Activated T-cell treated with anti-CD3 and anti-CD28 coated beads, Interleukin-2, amount 50 U/mL, for 1 hour (primary cell): ENCODE results near the gene WFDC6.

ENCODE experiments used
- DNase-seq: peaks from one replicate; pipeline ENCODE4 v3.0.0-alpha.2; 2020

Gene WFDC6

DNA sequence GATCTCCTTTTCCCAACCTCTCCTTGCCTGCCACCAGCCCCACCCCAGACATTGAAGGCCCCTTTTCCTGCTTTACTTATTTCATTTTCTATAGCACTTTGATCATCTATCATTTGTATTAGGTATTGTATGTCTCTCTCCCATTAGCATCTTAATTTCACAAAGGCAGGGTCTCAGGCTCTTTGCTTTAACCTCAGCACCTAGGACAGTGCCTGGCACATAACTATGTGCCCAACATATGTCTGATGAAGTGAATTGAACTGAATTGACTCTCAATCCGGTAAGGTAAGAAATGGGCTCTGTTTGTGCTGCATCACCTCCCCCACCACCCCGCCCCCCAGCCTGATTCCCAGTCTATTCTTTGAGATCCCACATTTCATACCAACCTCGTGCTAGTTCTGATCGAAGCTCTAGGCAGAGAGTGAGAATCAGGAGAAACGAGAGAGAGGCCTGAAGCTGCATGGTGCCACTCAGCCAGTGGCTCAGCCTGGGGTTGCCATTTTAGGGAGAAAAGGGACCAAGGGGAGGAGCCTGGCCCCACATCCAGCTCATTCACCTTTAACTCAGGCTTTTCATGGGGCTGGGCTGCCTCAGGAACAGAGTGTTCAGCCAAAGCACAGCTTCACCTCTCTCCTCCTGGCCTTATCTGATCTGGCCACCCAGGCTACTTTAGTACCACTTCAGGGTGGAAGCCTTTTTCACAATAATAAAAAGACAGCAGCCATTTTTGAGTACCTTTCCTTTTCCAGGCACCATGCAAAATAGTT lies 24.0 kb downstream of the WFDC6 start, which contains the start of gene SPINT3:
SPINT3 (minus strand) TSS at position 476 of the 767 bp plus-strand sequence; CDS start at position 462, 14 bp downstream.
- DNase-seq: no peak

DNA sequence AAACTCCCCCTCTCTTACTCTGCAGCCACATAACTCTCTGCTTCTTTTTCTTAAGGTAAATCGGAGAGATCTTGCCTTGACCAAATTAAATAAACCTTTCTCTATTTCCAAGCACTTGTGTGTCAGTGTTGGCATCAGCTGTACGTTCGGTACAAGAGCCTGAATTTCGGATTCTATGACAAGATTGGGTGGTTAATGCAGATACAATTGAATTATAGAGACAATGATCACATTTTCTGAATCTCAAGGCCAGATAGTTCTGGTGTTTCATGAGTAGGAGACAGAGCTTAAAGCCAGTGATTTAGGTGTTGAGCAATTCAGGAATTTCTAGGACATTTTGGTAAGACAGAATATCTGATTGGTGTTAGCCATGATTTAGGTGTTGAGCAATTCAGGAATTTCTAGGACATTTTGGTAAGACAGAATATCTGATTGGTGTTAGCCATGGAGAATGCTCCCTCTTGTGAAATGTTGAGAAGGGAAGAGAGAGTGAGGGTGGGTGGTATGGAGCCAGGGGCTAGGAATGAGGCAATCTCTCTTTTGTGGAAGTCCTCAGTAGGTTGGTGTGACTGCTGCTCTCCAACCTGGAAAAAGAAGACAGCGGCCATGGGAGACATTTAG lies 28.9 kb downstream of the WFDC6 start:
- no peak for DNase-seq

DNA sequence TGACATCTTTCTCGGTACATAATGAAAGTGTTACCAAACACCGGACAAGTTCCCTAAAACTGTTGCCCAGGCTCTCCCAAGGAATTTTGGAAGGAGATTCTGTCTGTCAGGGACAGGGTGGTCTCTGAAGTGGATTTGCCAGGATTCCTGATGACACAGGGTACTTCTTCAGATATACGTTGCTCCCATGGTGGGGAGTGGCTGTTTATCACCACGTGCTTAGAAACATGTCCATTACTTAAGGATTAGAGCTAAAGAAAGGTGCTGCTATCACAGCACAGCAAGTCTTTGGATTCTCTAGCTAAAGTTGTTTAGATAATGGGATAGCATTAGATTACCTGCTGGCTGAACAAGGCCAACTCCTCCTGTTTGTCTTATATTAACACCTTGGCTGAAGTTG lies 30.2 kb downstream of the WFDC6 start:
- DNase-seq: no peak

DNA sequence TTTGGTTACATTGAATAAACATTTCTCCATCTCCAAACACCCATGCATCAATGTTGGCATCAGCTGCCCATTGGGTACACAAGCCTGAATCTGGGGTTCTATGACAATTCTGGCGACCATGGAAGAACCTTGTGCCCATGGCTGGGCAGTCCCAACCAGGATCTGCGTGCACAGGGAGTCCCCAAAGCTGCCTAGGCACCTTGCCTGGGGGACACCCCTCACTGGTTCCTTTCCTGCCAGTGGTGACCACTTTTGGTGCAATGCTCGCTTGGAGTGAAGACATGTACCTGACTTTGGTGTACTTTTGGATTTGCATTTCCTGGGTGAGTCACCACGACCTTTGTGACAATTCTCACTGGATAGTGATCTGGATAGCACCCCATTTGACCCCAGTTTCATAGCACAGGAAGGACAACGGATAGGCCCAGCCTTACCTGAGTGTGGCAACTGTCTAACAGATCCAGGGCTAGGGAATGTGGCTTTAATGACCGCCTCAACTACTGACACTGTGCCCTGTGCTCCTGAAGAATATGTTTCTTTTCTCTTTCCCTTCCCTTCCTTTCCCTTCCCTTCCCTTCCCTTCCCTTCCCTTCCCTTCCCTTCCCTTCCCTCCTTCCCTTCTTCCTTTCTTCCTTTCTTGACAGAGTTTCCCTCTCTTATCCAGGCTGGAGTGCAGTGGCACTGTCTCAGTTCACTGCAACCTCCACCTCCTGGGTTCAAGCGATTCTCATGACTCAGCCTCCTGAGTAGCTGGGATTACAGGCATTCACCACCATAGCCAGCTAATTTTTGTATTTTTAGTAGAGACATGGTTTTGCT lies 31.0 kb downstream of the WFDC6 start:
- no peak for DNase-seq

DNA sequence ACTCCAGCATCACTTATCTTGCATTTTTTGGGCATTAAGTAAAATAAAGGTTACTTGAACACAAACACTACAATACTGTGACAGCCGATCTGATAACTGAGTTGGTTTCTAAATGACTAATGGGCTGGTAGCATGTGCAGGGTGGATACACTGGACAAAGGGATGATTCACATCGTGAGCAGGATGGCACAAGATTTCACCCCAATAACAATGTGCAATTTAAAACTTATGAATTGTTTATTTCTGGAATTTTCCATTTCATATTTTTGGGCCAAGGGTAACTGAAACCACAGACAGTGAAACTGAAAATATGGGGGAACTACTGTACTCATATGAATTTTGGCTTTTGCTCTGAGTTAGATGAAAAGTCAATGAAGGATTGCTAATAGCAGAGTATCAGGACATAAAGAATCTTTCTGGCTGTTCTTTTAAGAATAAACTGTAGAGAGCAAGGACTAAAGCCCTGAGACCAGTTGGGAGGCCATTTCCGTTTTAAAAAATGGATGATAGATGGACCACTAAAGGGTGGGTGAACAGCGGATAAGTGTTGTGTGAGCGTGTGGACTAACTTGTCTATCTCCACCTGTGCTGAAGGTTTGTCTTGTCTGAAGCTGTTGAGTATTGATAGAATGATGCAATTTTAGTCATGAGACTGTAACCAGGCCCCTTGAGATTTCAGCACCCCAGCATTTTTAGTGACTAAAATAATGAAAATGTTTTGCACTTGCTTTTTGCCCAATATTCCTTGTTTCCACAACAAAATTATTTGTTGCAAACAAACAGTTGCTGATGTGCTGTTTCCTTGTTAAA lies 32.1 kb downstream of the WFDC6 start:
- DNase-seq: no peak

DNA sequence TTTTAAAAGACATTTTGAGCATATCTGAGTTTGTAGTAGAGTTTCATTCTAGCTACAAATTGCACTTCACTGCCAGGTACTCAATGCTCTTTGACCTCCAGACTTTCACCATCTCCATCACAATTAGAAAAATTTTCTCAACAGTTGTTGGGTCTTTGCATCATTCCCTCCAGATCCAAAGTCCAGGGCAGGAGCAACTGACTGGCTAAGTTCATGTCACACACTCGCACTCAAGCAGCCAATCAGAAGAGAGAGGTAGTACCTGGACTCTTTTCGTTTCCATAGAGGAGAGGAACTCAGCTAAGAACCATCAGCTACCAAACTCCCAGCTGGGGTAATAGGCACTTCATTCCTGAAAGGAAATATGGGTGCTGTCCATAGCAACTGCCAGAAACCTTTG lies 32.9 kb downstream of the WFDC6 start:
- DNase-seq: no peak

DNA sequence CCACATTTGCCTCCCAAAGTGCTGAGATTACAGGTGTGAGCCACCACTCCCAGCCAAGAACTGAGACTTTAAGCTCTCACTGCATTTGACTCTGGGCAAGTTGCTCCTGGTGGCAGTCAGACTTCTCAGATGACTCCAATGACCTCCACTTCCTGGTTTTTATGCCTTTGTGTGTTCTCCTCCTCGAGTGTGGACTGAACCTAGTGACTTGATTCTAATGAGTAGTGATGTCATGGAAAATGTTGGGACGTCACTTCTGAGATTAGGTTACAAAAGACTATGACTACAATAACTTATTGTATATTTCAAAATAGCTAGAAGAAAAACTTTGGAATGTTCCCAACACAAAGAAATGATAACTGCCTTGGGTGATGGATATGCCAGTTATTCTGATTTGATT lies 35.9 kb downstream of the WFDC6 start:
- no peak for DNase-seq

DNA sequence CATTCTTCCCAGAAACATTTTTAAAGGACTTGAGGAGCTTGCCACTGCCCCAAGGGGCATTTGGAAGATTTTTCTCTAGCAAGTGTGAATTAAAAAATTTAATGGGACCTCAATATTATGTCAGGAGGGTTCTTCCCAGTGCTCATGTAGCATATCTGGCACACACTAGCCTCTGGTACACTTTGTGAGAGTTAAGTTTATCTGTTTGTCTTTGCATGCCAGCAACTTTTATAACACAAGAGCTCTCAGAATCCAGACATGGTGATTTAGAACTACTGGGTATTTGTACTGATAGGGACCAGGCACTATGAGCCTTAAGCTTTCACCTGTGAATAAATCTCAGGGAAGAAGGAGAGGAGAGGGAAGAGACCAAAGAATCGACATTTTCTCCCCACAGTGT lies 36.7 kb downstream of the WFDC6 start:
- no peak for DNase-seq

DNA sequence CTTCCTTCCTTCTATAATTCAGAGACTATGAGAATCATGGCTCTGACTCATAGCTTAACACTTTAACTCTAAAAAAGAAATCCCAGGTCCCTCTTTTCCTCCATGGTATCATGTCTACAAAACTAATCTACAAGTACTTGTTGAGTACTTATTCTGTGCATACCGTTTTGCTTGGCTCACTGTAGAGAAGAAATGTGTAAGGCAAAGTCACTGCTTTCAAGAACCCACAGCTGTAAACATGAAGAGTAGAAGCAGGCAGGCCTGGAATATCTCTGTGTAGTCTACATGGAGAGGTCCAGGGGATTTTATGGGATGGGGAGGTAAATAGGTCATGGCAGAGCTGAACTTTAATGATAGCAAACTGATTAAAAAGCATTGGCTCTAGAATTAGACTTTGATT lies 37.7 kb downstream of the WFDC6 start:
- no peak for DNase-seq

DNA sequence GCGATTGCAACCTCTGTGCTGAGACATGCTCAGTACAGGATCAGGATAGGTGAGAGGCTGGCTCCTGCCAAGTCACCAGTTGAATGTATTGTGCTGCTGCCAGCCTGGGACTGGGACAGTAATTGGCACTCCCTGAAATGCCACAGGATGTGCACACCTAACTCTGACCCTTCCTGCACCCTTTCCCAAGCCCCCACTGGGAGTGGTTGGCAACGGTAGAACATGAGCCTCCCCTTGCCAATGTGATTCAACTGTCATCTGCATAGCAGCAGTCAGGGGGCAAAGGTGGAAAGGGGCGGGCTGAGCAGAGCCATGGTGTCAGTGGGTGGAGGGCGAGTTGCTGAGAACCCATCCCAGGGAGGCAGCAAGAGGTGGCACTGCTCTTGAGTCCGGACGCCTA lies 39.3 kb downstream of the WFDC6 start:
- DNase-seq: no peak

DNA sequence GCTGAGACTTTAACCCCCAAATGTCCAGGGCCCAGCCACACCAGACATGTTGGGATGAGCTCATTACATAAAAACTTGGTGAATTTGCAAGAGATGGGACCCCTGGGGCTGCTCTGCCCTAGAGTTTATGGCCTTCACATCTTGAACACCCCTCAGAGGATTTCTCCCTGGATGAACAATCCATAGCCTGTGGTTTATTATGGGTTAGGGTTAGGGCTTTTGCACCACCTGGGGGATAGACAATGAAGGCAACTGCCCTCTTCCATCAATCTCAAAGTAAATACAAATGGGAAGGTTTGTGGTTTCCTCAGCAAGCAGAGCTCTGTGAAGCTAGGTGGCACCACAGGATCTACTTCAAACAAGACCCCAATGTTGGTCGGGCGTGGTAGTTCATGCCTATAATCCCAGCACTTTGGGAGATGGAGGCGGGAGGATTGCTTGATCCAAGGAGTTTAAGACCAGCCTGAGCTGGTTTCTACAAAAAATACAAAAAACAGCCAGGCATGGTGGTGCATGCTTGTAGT lies 41.2 kb downstream of the WFDC6 start:
- no peak for DNase-seq

DNA sequence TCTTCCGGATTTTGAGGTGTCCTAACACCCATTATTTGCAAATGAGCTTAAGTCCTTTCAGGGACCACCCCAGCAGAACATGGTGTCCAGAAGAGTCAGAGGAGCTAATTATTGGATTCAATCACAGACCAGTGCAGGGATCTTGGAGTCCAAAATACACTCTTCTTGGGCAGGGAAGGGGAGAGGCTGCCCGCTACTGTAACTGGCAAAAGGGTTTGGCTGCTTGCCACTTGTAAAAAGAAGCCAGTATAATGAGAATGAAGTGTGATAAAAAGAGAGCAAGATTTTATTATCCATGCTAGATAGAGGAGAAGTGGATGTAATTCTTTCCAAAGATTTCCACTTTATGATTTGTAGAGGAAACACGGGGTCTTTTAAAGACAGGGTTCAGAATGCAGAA lies 43.1 kb downstream of the WFDC6 start:
- DNase-seq: no peak

DNA sequence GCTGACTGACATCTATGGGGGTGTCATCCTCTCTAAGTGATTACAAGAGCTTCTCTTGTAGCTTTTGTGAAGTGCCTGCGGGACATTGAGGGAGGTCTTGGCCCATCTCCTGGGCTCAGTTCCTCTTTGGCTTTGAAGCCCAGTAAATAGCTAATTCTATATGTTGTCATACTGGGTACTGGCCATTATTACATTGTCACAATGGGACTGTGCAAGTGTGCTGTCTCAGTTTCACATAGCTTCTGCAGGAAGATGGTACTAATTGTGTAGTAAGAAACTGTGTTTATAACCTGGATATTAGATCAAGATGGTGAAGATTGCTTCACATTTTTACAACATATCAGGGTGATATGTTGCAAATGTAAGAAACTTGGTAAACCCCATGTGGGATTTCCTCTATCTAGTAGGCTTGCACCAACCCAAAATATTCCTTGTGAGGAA lies 43.8 kb downstream of the WFDC6 start:
- DNase-seq: no peak

DNA sequence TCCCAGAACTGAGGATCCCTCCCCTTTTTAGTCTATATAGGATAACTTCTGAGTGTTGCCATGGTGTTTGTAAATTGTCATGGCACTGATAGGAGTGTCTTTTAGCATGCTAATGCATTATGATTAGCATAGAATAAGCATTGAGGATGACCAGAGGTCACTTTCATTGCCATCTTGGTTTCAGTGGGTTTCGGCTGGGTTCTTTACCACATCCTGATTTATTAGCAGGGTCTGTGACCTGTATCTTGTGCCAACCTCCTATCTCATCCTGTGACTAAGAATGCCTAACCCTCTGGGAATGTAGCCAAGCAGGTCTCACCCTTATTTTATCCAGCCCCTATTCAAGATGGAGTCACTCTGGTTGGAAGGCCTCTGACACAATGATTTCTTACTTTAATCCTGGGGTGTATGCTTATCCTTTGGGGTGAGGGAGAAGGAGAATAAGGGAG lies 50.2 kb downstream of the WFDC6 start:
- no peak for DNase-seq

DNA sequence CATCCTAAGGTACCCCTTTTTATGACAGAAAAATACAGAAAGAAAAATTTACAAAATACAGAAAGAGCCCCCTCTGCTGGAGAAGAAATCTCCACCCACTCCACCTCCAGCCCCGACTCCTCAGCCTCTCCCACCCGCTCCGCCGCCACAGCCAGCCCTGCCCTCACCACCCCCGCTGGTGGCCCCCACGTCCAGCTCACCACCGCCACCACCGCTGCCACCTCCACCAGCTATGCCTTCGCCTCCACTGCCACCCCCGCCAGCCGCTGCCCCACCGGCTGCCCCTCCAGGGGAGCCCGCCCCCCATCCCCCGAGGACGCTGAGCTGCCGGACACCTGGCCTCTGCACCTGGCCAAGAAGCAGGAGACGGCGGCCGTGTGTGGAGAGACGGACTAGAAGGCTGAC lies 52.0 kb downstream of the WFDC6 start:
- DNase-seq: no peak

DNA sequence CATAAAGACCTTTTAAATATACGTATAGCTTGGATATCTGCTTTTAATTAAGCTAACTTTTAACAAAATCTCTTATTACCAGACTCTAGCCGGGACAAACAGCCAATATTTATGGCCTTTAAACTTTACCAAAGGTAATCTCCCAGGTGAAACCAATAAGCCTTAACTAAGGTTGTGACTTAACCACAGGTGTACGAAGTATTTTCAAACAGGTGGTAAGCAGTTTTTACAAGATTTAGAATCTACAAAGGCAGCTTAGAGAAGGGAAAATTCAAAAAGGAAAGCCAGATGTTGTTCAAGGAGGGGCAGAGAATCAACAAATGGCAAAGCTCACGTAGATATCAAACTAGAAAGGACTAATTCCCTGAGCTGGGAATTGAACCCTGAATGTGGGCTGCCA lies 53.9 kb downstream of the WFDC6 start:
- no peak for DNase-seq

DNA sequence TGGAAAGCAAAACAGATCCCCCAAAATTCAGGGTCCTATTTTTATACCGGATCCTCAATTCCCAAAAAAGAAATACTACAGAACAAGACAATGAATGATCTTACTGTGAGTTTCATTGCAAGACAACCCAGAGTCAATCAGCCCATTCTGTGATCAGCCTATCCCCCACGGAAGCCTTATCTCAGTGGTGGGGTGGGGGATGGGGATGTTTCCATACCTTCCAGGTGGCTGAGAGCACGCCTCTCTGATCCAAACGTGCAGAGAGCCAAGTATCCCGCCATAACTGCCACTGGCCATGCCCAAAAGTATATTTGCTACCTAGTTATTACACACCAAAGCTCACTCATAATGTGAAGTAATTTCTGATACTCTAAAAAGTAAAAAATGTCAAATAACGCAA lies 54.6 kb downstream of the WFDC6 start:
- no peak for DNase-seq
